DMS153 treated with DMSO at 0.1 percent for 48 hours (cell line): ENCODE measurements around the gene HNRNPCL1.
"Not testable (repeated sequence)": the region's sequence is repeated elsewhere in the genome, so short reads cannot be mapped to it uniquely, and the experiment has no call there.

ENCODE experiments used
- DNase-seq: peaks from one replicate; lab custom pipeline; 2025; ENCODE audit not compliant: unreplicated experiment; lab: John Stamatoyannopoulos, UW

Gene HNRNPCL1

GRCh38 chr1:12848620-12849019, at the start of gene HNRNPCL1:
TSS of gene HNRNPCL1 (minus strand) at chr1:12848720. CDS start at chr1:12848289, 431 bp downstream.
- not testable (repeated sequence) for DNase-seq

DNA sequence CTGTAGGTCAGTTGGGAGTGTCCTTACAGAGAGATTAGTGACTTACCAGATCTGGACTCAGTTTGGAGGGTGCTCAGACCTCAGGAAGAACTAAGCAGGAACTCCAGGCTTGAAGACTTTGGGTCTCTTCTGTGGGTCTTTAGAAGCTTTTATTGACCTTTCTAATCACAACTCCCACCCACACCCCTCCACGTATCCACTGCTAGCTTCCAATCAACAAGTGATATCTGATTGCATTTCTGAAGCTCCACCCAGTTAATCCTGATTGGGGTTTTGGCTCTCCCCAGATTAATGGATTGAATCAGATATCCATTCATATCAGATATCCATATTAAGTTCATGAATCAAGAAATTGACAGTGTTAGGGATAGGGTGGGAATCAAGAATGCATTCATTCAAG, 49.6 kb upstream of the HNRNPCL1 start, which contains the start of gene PRAMEF10:
TSS of gene PRAMEF10 (minus strand) at position 101 of the 400 bp plus-strand sequence. CDS start 2,423 bp downstream, outside the sequence.
- not testable (repeated sequence) for DNase-seq

- DNase-seq, result not testable (repeated sequence)
These were observed 37.6 kb upstream of the HNRNPCL1 start, which contains the start of gene PRAMEF4 for GRCh38 chr1:12886101-12886500. TSS of gene PRAMEF4 (minus strand) at chr1:12886201. CDS start at chr1:12883394, 2,807 bp downstream.

DNA sequence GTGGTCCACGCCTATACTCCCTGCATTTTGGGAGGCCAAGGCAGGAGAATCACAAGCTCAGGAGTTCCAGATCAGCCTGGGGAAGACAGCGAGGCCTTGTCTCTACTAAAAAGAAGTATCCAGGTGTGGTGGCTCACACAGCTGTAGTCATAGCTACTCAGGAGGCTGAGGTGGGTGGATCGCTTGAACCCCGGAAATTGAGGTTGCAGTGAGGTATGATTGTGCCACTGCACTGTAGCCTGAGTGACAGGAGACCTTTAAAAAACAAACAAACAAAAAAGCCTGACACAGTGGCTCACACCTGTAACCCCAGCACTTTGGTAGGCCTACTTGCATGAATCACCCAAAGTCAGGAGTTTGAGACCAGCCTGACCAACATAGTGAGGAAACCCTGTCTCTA, 29.9 kb upstream of the HNRNPCL1 start:
- DNase-seq, result not testable (repeated sequence)

GRCh38 chr1:12863131-12863880, 14.8 kb upstream of the HNRNPCL1 start:
- not testable (repeated sequence) for DNase-seq

DNA sequence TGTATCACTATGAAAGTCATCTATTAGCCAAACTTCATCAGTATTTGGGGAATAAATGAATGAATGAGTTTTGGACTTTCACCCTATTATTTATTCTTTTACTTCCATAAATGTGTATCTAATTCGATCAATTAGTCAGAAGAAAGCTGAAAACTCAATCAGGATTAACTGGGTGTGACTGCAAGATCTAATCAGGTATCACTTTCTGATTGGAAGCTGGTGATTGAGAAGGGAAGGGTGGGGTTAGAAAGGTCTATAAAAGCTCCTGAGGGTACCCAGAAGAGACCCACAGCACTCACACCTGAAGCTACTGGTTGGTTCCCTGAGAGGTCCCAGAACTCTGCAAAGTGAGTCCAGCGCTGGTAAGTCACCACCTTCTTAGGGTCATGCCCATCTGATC, 8.3 kb upstream of the HNRNPCL1 start, which contains the start of gene PRAMEF2:
TSS of gene PRAMEF2 (plus strand) at position 301 of the 400 bp plus-strand sequence. CDS start 1,924 bp downstream, outside the sequence.
- DNase-seq, result not testable (repeated sequence)

DNA sequence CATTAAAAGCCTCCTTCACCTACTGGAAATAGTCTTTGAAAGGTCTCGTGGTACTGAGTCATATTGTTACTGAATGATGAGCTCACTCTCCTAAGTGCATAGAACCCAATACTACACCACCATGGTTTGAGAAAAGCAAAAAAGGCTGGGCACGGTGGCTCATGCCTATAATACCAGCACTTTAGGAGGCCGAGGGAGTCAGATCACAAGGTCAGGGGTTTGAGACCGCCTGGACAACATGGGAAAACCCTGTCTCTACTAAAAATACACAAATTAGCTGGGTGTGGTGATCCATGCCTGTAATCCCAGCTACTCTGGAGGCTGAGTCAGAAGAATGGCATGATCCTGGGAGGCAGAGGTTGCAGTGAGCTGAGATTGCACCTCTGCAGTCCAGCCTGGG, 3.3 kb upstream of the HNRNPCL1 start:
- DNase-seq, result no peak

- DNase-seq, result not testable (repeated sequence)
These were observed 15.3 kb downstream of the HNRNPCL1 start for GRCh38 chr1:12833251-12833650.

DNA sequence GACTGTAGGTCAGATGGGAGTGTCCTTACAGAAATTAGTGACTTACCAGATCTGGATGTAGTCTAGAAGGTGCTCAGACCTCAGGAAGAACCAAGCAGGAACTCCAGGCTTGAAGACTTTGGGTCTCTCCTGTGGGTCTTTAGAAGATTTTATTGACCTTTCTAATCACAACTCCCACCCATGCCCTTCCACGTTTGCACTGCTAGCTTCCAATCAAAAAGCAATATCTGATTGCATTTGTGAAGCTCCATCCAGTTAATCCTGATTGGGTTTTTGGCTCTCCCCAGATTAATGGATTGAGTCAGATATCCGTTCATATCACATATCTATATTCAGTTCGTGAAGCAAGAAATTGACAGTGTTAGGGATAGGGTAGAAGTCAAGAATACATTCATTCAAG, 17.2 kb downstream of the HNRNPCL1 start, which contains the start of gene PRAMEF11:
TSS of gene PRAMEF11 (minus strand) at position 101 of the 400 bp plus-strand sequence. CDS start 2,621 bp downstream, outside the sequence.
- not testable (repeated sequence) for DNase-seq

DNA sequence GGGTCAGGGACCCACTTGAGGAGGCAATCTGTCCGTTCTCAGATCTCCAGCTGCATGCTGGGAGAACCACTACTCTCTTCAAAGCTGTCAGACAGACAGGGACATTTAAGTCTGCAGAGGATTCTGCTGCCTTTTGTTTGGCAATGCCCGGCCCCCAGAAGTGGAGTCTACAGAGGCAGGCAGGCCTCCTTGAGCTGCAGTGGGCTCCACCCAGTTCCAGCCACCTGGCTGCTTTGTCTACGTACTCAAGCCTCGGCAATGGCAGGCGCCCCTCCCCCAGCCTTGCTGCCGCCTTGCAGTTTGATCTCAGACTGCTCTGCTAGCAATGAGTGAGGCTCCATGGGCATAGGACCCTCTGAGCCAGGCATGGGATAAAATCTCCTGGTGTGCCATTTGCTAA, 29.5 kb downstream of the HNRNPCL1 start:
- DNase-seq, result not testable (repeated sequence)

- DNase-seq, result no peak
These were observed 37.1 kb downstream of the HNRNPCL1 start for GRCh38 chr1:12811409-12811784.

DNA sequence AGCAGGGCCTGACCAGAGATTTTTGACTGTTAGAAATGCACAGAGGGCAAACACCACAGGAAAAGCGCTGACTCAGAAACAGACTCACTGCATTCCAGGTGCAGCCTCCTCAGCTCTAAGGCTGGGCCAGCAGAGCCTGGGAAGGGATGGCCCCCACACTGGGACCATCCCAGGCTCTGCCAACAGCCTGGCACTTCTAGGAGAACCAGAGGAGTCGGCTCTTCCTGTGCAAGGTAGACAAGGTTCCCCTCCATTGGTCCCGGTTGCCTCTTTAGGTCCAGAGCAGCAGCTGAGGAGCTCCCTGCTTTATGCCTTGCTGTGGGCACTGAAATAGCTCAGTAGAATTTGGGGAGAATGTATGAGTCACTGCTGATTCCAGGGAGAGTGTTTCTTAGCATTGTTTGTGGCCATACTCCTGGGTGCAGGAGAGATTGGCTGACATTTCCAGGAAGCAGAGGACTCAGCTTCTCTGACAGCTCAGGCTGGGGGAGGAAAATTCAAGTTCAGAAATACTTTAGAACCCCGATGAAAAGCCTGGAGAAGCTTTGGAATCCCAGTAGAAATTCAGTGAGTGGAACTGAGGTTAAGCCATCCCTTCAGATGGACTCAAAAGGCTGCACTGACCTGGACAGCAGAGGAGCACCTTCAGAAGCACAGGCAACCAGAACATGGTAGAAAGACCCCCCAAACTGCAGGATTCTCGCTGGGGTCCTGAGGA, 37.7 kb downstream of the HNRNPCL1 start:
- DNase-seq, result no peak

- no peak for DNase-seq
These were observed 38.6 kb downstream of the HNRNPCL1 start for GRCh38 chr1:12809933-12810332.

DNA sequence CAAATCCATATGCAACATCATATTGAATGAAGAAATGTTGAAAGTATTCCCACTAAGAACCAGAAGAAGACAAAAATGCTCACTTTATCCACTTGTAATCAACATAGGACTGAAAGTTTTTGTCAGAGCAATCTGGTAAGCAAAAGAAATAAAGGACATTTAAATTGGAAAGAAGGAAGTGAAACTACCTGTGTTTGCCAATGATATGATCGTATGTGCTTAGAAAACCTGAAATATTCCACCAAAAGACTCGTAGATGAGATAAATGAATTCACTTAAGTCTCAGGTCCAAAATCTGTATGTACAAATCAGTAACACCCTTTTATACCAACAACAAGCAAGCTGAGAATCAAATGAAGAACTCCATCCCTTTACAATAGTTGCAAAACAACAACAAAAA, 48.8 kb downstream of the HNRNPCL1 start:
- no peak for DNase-seq

DNA sequence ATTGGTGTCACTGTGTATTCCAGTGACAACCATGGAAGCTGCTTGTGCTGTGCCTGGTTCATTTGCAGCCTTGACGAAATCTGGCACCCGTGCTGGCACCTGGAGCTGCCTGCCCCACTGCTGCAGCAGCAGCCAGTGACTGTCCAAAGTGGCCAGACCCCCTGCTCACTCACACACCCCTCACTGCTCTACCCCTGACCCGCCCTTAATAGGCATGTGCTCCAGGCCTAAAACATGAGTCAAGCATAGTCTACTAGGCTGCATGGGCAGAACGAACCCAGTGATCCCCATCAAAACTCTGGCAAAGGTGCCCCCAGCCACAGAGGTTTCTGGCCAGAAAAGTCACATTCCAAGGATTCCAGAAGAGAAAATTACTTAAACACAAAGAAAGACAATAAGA, 49.6 kb downstream of the HNRNPCL1 start:
- no peak for DNase-seq
